ENCODE data around the gene MND1.

MND1 gene

DNA sequence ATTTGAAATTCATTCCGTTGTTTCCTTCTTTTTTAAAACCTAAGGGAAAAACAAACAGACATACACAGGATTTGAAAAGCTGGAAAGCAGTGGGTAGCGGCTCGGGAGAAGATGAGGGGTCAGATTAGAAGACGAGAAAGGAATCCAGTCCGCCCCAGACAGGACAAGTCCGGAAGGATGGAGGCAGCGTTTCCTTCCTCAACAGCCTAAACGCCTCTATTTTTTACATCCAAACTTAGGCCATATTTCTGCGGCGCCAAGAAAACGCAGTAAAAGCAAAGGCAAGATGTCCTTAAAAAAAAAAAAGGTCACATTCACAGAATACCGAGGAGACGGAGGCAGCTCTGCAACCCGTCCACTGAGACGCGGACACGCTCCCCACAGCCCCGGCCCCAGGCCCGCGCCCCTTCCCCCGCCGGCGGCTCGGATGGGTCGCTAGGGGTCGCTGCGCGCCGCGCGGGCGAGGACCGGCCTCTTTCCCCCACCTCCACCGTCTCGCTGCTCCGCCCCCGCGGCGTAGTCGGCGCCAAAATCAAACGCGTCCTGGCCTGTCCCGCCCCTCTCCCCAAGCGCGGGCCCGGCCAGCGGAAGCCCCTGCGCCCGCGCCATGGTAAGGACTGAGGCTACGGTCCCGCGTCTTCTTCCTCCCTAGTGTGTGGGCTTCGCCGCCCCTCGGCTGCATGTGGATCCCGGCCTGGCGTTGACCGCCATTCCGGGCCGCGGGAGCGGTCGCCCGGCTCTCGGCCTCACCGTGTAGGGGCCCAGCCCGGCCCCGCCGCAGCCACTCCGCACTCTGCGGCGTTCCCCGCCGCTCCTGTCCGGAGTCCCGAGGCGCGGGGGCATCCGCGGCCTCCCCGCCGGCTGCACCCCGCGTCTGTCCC lies at the start of gene MND1:
Gene MND1 (plus strand): TSS at position 558 of the 881 bp plus-strand sequence. CDS start 50 bp downstream, at position 608.
- peak; percentile 80 to 83 for DNase-seq (ENCODE audit: low read depth in 2 of 2)

GRCh38 chr4:153295131-153295755 lies 49.2 kb upstream of the MND1 start:
- no peak for DNase-seq (ENCODE audit: low read depth in 2 of 2)

- DNase-seq (ENCODE audit: low read depth in 2 of 2), result no peak
Measured at GRCh38 chr4:153296040-153296823, 48.3 kb upstream of the MND1 start.

GRCh38 chr4:153297116-153297515 lies 47.4 kb upstream of the MND1 start:
- no peak for DNase-seq (ENCODE audit: low read depth in 2 of 2)

DNA sequence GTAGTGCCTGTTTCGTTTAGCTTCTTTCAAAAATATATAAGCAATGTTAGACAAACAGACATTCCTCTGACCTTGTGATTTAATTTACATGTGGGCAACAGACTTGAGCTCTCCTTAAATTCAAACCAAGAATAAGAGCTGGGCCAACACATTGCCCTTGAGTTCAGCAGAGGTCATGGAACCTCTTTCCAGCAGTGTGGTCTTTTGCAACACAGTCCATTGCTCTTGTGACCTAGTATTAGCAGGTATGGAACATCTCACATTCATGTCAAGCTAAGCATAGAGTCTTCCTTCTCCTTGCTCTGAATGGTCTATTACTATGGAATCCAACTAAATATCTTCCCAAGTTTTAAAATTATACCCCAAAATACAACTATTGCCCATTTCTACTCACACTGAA lies 33.7 kb upstream of the MND1 start:
- no peak for DNase-seq (ENCODE audit: low read depth in 2 of 2)

DNA sequence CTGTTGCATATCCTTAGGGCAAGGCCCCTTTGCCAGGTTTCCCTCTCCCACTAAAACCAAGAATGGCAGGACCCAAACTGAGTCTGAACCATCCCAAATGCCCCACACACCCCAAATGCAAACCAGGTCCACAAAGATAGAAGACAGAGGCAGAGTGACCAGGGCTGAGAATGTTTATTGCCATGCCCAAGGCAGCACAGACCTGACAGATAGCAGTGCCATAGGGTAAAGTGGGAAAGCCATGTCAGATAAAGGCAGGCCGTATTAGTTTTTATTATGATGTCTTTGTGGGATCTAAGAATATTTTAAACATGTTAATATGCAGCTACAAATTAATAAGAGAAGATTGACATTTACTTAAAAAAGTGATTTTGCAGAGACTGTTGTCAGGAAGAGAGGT lies 29.6 kb upstream of the MND1 start:
- DNase-seq (ENCODE audit: low read depth in 2 of 2), result no peak

GRCh38 chr4:153318696-153319320 lies 25.7 kb upstream of the MND1 start:
- DNase-seq (ENCODE audit: low read depth in 2 of 2), result no peak

DNA sequence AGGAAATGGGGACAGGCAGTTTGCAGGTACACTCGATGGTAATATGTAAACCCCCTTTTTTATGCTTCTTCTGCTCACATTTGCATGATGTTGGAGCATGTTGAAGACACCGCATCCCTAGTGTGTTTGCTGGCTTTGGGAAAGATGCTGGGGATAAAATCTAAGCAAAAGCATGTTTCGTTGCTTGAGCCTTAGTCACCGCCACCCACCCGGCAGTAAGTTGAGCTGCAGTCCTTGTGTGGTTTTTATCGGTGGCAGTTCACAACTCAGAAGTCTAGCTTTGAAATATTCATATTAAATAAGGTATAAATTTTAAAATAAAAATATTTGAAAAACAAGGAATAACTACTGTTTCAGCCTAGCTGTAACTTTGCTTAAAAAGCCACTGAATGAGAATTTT lies 21.7 kb upstream of the MND1 start:
- DNase-seq (ENCODE audit: low read depth in 2 of 2), result no peak

GRCh38 chr4:153324046-153324445 lies 20.4 kb upstream of the MND1 start:
- no peak for DNase-seq (ENCODE audit: low read depth in 2 of 2)

GRCh38 chr4:153325558-153325957 lies 18.9 kb upstream of the MND1 start:
- DNase-seq (ENCODE audit: low read depth in 2 of 2), result no peak

- DNase-seq (ENCODE audit: low read depth in 2 of 2), result no peak
Measured at GRCh38 chr4:153326513-153326912, 18.0 kb upstream of the MND1 start.

- DNase-seq (ENCODE audit: low read depth in 2 of 2), result no peak
Measured at GRCh38 chr4:153327247-153327646, 17.2 kb upstream of the MND1 start.

DNA sequence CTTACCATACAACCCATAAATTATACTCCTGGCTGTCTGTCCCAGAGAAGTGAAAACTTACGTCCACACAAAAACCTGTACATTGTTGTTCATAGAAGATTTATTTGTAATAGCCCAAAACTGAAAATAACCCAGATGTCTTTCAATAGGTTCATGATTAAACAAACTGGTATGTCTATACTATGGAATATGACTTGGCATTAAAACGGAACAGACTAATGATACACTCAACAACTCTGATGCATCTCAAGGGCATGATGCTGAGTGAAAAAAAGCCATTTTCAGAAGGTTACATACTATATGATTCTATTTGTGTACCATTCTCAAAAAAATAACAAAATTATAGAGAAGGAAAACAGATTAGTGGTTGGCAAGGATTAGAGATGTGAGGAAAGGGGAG lies 11.6 kb upstream of the MND1 start:
- DNase-seq (ENCODE audit: low read depth in 2 of 2), result no peak

DNA sequence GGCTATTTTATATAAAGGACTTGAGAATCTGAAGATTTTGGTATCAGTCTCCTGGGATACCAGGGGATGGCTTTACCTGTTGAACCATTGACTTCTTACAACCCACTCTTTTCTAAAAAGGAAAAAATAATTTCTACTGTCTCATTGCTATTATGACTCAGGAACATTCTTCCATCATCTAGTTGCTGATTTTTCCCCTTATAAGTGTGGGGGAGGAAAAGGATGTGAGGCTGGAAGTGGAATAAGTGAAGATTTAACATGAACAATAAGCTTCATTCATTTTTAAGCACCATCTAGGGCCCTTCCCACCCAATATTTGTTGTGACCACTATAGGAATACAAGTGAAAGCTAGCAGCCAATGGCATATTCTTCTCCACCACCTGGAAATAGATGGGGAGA lies 10.6 kb upstream of the MND1 start:
- no peak for DNase-seq (ENCODE audit: low read depth in 2 of 2)

GRCh38 chr4:153335665-153336064 lies 8.8 kb upstream of the MND1 start:
- no peak for DNase-seq (ENCODE audit: low read depth in 2 of 2)

DNA sequence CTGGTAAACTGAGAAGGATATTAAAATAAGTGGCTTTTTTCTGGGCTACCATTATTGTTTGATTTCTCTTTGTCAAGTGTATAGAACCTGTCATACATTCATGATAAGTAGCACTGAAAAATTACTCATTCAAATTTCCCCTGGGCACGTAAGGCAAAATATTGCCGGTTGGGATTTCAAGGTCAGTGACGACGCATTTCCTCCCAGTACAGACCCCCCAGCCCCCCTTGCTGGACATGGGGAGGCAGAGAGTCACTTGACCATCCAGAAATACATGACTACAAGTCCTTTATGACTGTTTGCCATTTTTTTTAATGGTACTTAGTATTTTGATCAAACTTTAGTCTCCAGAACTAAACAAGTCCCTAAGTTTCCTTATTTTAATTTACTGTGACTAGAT lies 6.8 kb upstream of the MND1 start:
- no peak for DNase-seq (ENCODE audit: low read depth in 2 of 2)

DNA sequence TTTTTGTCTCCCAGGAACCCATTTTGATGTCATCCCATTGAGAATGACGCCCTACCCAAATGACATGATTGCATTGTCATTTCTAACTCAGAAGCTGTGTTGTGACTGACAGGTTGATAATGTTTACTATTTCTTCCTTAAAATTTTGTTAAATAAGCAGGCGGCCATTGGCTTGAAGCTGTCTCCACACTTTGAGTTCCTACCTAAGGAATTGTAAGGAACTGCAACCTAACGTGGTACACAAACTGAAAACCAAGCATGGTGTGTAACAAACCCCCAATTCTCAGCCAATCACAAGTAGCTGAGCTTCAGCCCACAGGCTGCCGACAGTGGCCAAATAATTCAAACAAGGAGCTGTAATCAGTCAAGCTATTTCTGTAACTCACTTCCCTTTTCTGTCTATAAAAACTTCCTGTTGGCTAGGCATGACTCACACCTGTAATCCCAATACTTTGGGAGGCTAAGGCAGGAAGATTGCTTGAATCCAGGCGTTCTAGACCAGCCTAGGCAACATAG lies 2.9 kb upstream of the MND1 start:
- DNase-seq (ENCODE audit: low read depth in 2 of 2), result no peak

GRCh38 chr4:153342751-153343552 lies 1.5 kb upstream of the MND1 start:
- DNase-seq (ENCODE audit: low read depth in 2 of 2), result no peak

DNA sequence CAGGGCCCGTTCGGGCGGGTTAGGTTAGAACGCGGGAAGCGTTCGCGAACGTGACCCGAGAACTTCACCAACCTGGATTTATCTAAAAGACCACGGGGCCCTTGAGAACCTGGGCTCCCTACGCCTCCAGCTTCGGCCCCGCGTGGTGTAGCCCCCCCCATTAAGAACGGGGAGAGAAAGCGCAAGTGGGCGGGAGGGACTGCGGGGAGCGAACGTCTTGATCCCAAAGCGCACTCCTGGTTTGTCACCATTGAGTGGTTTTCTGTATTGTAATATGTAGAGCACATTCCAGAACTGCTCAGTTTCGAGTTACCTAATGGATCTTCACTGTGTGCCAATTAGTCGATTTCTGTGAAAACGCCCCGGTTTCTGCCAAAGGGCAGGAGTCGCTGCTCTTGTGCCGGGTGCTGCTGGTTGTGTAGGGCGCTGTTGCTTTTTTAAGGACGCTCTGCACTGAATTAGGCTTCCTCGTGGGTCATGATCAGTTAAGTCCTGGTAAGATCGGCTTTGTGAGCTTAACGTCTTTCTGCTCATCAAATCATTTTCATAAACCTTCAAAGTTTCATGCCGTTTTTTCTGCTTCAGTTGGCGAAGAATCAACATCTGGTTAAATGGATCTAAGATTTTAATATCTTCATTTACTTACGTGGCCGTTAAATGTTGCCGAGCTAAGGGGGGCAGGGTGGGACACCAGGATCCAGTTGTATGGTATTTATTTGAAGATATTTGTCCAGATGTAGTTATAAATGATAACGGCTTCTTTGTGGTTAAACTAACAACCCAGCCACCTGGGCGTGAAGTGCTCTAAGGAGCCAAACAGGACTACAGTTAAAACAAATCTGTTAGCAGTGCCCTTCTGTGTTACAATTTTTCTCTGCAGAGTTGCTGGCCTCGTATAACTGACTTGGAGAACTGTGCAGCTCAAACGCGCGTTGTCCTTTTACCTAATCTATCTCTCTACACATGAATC lies 809 bp downstream of the MND1 start:
- peak; percentile 30 to 48 for DNase-seq (ENCODE audit: low read depth in 2 of 2)

GRCh38 chr4:153346031-153346430 lies 1.5 kb downstream of the MND1 start:
- DNase-seq (ENCODE audit: low read depth in 2 of 2), result no peak

Data from stimulated activated CD8-positive, alpha-beta memory T cell treated with anti-CD3 and anti-CD28 coated beads, Interleukin-7, amount 100 ng/mL, for 4 hours (primary cell).